HCT116 (cell line): Measurements from ENCODE around the gene GNA12. TPM values are rescaled to one million over a fixed set of nuclear protein-coding genes. Genes with fewer than 3 reads are reported as not detected.

Source experiments
- ATAC-seq: fragments of 200-7000 bp; cut with Tn5 transposase; 2 replicates; pipeline ENCODE4 v1.9.1; 2020; ENCODE audit warnings: mild to moderate bottlenecking, moderate library complexity
- BruUV-seq: library from RNA; stranded (reverse); fragments of 400-500 nt; replicated peaks from 2 replicates; lab custom pipeline; 2021; lab: Mats Ljungman, UMichigan
- CTCF ChIA-PET: fragments of 300-600 bp; sonication (Branson Sonifier 250); formaldehyde crosslinking; loops from one replicate; lab custom pipeline; 2021; ENCODE audit warnings: antibody characterized with exemption; lab: Charles Lee
- POLR2A ChIA-PET: fragments of 300-600, 350-600 bp; sonication (Branson Sonifier 250); formaldehyde crosslinking; loops from one replicate; lab custom pipeline; 2021; ENCODE audit warnings: antibody characterized with exemption; lab: Charles Lee
- RAD21 ChIA-PET, 2 experiments: fragments of 300-600 bp; sonication (Branson Sonifier 250); formaldehyde crosslinking; loops; one replicate each; lab custom pipeline; 2023; ENCODE audit warnings: low total read pairs in 2 of 2; ENCODE audit not compliant: uncharacterized antibody in 2 of 2, unreplicated experiment in 2 of 2, low non-redundant PET in 1 of 2; lab: Charles Lee
- DNase-seq: peaks from one replicate; pipeline ENCODE4 v3.0.0-alpha.2; 2010; ENCODE audit warnings: low read depth, low spot score
- H2AFZ ChIP-seq: fragments of 200-600 bp; shearing (Covaris generic), sonication (generic); 2 replicates; pipeline ENCODE4 v1.6.1; 2017; ENCODE audit warnings: low read depth, mixed run types, mixed read lengths, antibody characterized with exemption, low read length; ENCODE audit not compliant: poor library complexity, severe bottlenecking
- H3K27ac ChIP-seq: 2 replicates; pipeline ENCODE4 v1.5.1; 2012; ENCODE audit warnings: low read depth, low read length
- H3K27me3 ChIP-seq: fragments of 200-600 bp; sonication (generic); 2 replicates; pipeline ENCODE4 v1.6.1; 2016; ENCODE audit warnings: mixed run types, low read length, mixed read lengths; ENCODE audit not compliant: insufficient read depth
- H3K36me3 ChIP-seq, 2 experiments: fragments of 200-500 bp in 1 of 2; fragments of 200-600 bp in 1 of 2; sonication (Bioruptor generic) in 1 of 2; sonication (generic) in 1 of 2; 2 replicates each; pipeline versions ENCODE4 v1.5.1 to v1.6.1; 2014 to 2016; ENCODE audit warnings: low read length in 2 of 2, inconsistent platforms in 1 of 2, mixed read lengths in 1 of 2, mixed run types in 1 of 2; ENCODE audit not compliant: insufficient read depth in 2 of 2, control insufficient read depth in 1 of 2
- H3K4me1 ChIP-seq, 2 experiments: fragments of 200-600 bp in 1 of 2; sonication (generic) in 1 of 2; 2 replicates each; pipeline versions ENCODE4 v1.5.1 to v1.6.1; 2012 to 2017; ENCODE audit warnings: low read length in 2 of 2, inconsistent platforms in 1 of 2, mild to moderate bottlenecking in 1 of 2, mixed read lengths in 1 of 2, mixed run types in 1 of 2, moderate library complexity in 1 of 2; ENCODE audit not compliant: insufficient read depth in 2 of 2, control insufficient read depth in 1 of 2
- H3K4me2 ChIP-seq: fragments of 200-600 bp; sonication (generic); 2 replicates; pipeline ENCODE4 v1.6.1; 2017; ENCODE audit warnings: mixed run types, low read length, mixed read lengths
- H3K4me3 ChIP-seq, 2 experiments: fragments of 200-600 bp in 1 of 2; sonication (generic) in 1 of 2; replicated peaks in 1 of 2; 2 replicates each; pipeline ENCODE4 v1.5.1; 2011 to 2016; ENCODE audit warnings: low read length in 2 of 2, control low read depth in 1 of 2, low read depth in 1 of 2, mild to moderate bottlenecking in 1 of 2, mixed read lengths in 1 of 2, mixed run types in 1 of 2
- H3K79me2 ChIP-seq: fragments of 200-600 bp; sonication (generic); 2 replicates; pipeline ENCODE4 v1.6.1; 2017; ENCODE audit warnings: mild to moderate bottlenecking, mixed run types, low read length, moderate library complexity, mixed read lengths; ENCODE audit not compliant: insufficient read depth
- H3K9ac ChIP-seq: fragments of 200-600 bp; sonication (generic); 2 replicates; pipeline ENCODE4 v1.6.1; 2016; ENCODE audit warnings: low read length, mixed read lengths
- H3K9me2 ChIP-seq: fragments of 200-600 bp; sonication (generic), shearing (Covaris generic); 2 replicates; pipeline ENCODE4 v1.6.1; 2017; ENCODE audit warnings: mixed run types, mild to moderate bottlenecking, moderate library complexity; ENCODE audit not compliant: insufficient read depth
- H3K9me3 ChIP-seq, 2 experiments: fragments of 200-500 bp in 1 of 2; fragments of 200-600 bp in 1 of 2; sonication (Bioruptor generic) in 1 of 2; sonication (generic) in 1 of 2; 2 replicates each; pipeline ENCODE4 v1.6.1; 2014 to 2017; ENCODE audit warnings: low read length in 2 of 2, mixed read lengths in 2 of 2, inconsistent platforms in 1 of 2, low read depth in 1 of 2, mild to moderate bottlenecking in 1 of 2, mixed run types in 1 of 2, moderate library complexity in 1 of 2; ENCODE audit not compliant: control insufficient read depth in 1 of 2, insufficient read depth in 1 of 2
- H4K20me1 ChIP-seq: fragments of 200-600 bp; sonication (generic), shearing (Covaris generic); 2 replicates; pipeline ENCODE4 v1.6.1; 2017; ENCODE audit warnings: mixed run types, mild to moderate bottlenecking, moderate library complexity; ENCODE audit not compliant: insufficient read depth
- CBX3 ChIP-seq: IDR thresholded peaks from 2 replicates; pipeline ENCODE4 v1.6.1; 2012; ENCODE audit warnings: low read depth
- CEBPB ChIP-seq: IDR thresholded peaks from 2 replicates; pipeline ENCODE4 v1.6.1; 2012; ENCODE audit warnings: low read depth
- ELF1 ChIP-seq: IDR thresholded peaks from 2 replicates; pipeline ENCODE4 v1.6.1; 2012; ENCODE audit warnings: low read depth, borderline replicate concordance
- FOSL1 ChIP-seq: IDR thresholded peaks from 2 replicates; pipeline ENCODE4 v1.6.1; 2012; ENCODE audit warnings: low read depth
- JUND ChIP-seq: IDR thresholded peaks from 2 replicates; pipeline ENCODE4 v1.6.1; 2012
- MAX ChIP-seq: IDR thresholded peaks from 2 replicates; pipeline ENCODE4 v1.6.1; 2012
- POLR2AphosphoS5 ChIP-seq: IDR thresholded peaks from 2 replicates; pipeline ENCODE4 v1.6.1; 2011; ENCODE audit warnings: mild to moderate bottlenecking, low read depth, low read length, moderate library complexity
- SP1 ChIP-seq: IDR thresholded peaks from 2 replicates; pipeline ENCODE4 v1.6.1; 2012; ENCODE audit warnings: low read depth
- SRF ChIP-seq: IDR thresholded peaks from 2 replicates; pipeline ENCODE4 v1.6.1; 2012; ENCODE audit warnings: low read depth
- TCF7L2 ChIP-seq: IDR thresholded peaks from 2 replicates; pipeline ENCODE4 v1.7.0; 2011; ENCODE audit warnings: borderline replicate concordance, inconsistent platforms; ENCODE audit not compliant: insufficient read depth, insufficient read length; ENCODE audit errors: extremely low read depth
- intact Hi-C: fragments of 100-400 bp; cut with micrococcal nuclease; formaldehyde crosslinking; loops from 2 replicates; pipeline ENCODE4 v1.10.0; 2022
- total RNA-seq: library from RNA; stranded (reverse); gene quantifications from one replicate; pipeline ENCODE4 v1.2.1, GENCODE V29; 2021; ENCODE audit not compliant: unreplicated experiment
- TF ChIP-seq, protein P1 (sequence below): IDR thresholded peaks from 2 replicates; pipeline ENCODE4 v1.6.1; 2011; ENCODE audit warnings: mild to moderate bottlenecking, low read length, moderate library complexity; ENCODE audit not compliant: insufficient replicate concordance; ENCODE audit errors: extremely low read depth
- TF ChIP-seq, protein P2 (sequence below), 3 experiments: fragments of 200-600 bp in 1 of 3; sonication (generic) in 1 of 3; IDR thresholded peaks in 2 of 3; conservative IDR thresholded peaks in 1 of 3; 2 replicates each; pipeline ENCODE4 v1.5.1; 2012 to 2017; ENCODE audit warnings: low read depth in 2 of 3, low read length in 2 of 3, antibody characterized with exemption in 1 of 3, borderline replicate concordance in 1 of 3, control low read depth in 1 of 3, mild to moderate bottlenecking in 1 of 3, mixed read lengths in 1 of 3, mixed run types in 1 of 3, moderate library complexity in 1 of 3; ENCODE audit not compliant: insufficient read depth in 1 of 3
- TF ChIP-seq, protein P3 (sequence below): IDR thresholded peaks from 2 replicates; pipeline ENCODE4 v1.6.1; 2012; ENCODE audit warnings: low read depth

GNA12 gene
- total RNA-seq, 1 experiment from 2014 or later, result 32.6 TPM

- CTCF ChIA-PET, result interaction anchor here (1.2 to 1.6 kb wide), 2 partner anchors 178 to 785 kb away, joined by 3 to 8 read pairs; no protein-coding TSS in a partner anchor
- RAD21 ChIA-PET, result interaction anchor here in 1 of 2 experiments (0.9 kb wide), 1 partner anchor 92 kb away, joined by 4 read pairs; no protein-coding TSS in a partner anchor
Observed at GRCh38 chr7:2887816-2888215, 43.7 kb upstream of the GNA12 start.

More at GRCh38 chr7:2887816-2888215, 43.7 kb upstream of the GNA12 start:
- no peak overlapping the region for H3K4me3 ChIP-seq
- no peak for TF ChIP-seq SP1
- no peak for TF ChIP-seq CEBPB
- TF ChIP-seq SRF, result no peak
- no peak for TF ChIP-seq TCF7L2
- TF ChIP-seq, protein P1, sequence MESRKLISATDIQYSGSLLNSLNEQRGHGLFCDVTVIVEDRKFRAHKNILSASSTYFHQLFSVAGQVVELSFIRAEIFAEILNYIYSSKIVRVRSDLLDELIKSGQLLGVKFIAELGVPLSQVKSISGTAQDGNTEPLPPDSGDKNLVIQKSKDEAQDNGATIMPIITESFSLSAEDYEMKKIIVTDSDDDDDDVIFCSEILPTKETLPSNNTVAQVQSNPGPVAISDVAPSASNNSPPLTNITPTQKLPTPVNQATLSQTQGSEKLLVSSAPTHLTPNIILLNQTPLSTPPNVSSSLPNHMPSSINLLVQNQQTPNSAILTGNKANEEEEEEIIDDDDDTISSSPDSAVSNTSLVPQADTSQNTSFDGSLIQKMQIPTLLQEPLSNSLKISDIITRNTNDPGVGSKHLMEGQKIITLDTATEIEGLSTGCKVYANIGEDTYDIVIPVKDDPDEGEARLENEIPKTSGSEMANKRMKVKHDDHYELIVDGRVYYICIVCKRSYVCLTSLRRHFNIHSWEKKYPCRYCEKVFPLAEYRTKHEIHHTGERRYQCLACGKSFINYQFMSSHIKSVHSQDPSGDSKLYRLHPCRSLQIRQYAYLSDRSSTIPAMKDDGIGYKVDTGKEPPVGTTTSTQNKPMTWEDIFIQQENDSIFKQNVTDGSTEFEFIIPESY, result no peak
- TF ChIP-seq, protein P2, sequence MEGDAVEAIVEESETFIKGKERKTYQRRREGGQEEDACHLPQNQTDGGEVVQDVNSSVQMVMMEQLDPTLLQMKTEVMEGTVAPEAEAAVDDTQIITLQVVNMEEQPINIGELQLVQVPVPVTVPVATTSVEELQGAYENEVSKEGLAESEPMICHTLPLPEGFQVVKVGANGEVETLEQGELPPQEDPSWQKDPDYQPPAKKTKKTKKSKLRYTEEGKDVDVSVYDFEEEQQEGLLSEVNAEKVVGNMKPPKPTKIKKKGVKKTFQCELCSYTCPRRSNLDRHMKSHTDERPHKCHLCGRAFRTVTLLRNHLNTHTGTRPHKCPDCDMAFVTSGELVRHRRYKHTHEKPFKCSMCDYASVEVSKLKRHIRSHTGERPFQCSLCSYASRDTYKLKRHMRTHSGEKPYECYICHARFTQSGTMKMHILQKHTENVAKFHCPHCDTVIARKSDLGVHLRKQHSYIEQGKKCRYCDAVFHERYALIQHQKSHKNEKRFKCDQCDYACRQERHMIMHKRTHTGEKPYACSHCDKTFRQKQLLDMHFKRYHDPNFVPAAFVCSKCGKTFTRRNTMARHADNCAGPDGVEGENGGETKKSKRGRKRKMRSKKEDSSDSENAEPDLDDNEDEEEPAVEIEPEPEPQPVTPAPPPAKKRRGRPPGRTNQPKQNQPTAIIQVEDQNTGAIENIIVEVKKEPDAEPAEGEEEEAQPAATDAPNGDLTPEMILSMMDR (IDR thresholded peaks at IDR 0.05 in 2 of 3, conservative IDR thresholded peaks at IDR 0.05 in 1 of 3; ENCODE audit: borderline replicate concordance in 1 of 3, insufficient read depth in 1 of 3, low read depth in 2 of 3, low read length in 2 of 3), result no peak
- TF ChIP-seq ELF1, result no peak
- no peak for TF ChIP-seq MAX
- no peak for TF ChIP-seq POLR2AphosphoS5
- no peak for TF ChIP-seq JUND
- TF ChIP-seq, protein P3, sequence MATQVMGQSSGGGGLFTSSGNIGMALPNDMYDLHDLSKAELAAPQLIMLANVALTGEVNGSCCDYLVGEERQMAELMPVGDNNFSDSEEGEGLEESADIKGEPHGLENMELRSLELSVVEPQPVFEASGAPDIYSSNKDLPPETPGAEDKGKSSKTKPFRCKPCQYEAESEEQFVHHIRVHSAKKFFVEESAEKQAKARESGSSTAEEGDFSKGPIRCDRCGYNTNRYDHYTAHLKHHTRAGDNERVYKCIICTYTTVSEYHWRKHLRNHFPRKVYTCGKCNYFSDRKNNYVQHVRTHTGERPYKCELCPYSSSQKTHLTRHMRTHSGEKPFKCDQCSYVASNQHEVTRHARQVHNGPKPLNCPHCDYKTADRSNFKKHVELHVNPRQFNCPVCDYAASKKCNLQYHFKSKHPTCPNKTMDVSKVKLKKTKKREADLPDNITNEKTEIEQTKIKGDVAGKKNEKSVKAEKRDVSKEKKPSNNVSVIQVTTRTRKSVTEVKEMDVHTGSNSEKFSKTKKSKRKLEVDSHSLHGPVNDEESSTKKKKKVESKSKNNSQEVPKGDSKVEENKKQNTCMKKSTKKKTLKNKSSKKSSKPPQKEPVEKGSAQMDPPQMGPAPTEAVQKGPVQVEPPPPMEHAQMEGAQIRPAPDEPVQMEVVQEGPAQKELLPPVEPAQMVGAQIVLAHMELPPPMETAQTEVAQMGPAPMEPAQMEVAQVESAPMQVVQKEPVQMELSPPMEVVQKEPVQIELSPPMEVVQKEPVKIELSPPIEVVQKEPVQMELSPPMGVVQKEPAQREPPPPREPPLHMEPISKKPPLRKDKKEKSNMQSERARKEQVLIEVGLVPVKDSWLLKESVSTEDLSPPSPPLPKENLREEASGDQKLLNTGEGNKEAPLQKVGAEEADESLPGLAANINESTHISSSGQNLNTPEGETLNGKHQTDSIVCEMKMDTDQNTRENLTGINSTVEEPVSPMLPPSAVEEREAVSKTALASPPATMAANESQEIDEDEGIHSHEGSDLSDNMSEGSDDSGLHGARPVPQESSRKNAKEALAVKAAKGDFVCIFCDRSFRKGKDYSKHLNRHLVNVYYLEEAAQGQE, result no peak
- no peak for TF ChIP-seq FOSL1
- TF ChIP-seq CBX3, result no peak
- TF ChIP-seq, all 23 proteins: peak for 0
- Histone ChIP-seq H3K4me2 (no peak overlapping the region), H3K79me2 (no peaks in the 10 kb centered on the region), H4K20me1 (no peaks in the 10 kb centered on the region), H3K4me1 (no peaks in the 10 kb centered on the region), H3K27ac (no peak overlapping the region), H3K27me3 (no peaks in the 10 kb centered on the region), H3K9ac (no peak overlapping the region), H3K9me2 (no peaks in the 10 kb centered on the region), H3K9me3 (no peaks in the 10 kb centered on the region), H3K36me3 (no peaks in the 10 kb centered on the region), H2AFZ (no peak overlapping the region)
- ATAC-seq (no peak), DNase-seq (no peak)
- BruUV-seq, result no TSS peak
- intact Hi-C loops, result loop anchor here (1.0 to 5.0 kb wide), 6 partner anchors 267 to 1589 kb away; no protein-coding TSS in a partner anchor
- POLR2A ChIA-PET, result no interaction called here
